ENCODE results near the gene TSPEAR.

TSPEAR gene

GRCh38 chr21:44449473-44450363 lies 261.7 kb downstream of the TSPEAR start:
- no peaks in the 10 kb centered on the region for H3K4me1 Mint-ChIP-seq (ENCODE audit: low read depth in 2 of 2)
- DNase-seq (no peak), ATAC-seq (replicated peaks) (no peak)
- no peak overlapping the region for H3K27ac Mint-ChIP-seq
- peaks cover 42 to 58% of the 10 kb centered on the region in 2 donors for H3K27me3 Mint-ChIP-seq
- no peak overlapping the region for H3K4me3 Mint-ChIP-seq
- no peaks in the 10 kb centered on the region for H3K36me3 Mint-ChIP-seq (ENCODE audit: insufficient read depth)
- peaks cover 0 to 5% of the 10 kb centered on the region in 2 donors for H3K9me3 Mint-ChIP-seq

GRCh38 chr21:44448651-44449131 lies 262.7 kb downstream of the TSPEAR start:
- Mint-ChIP-seq H3K27ac (no peak overlapping the region), H3K9me3 (no peaks in the 10 kb centered on the region), H3K36me3 (ENCODE audit: insufficient read depth) (no peaks in the 10 kb centered on the region), H3K27me3 (peaks cover 49 to 68% of the 10 kb centered on the region in 2 donors), H3K4me3 (no peak overlapping the region), H3K4me1 (ENCODE audit: low read depth in 2 of 2) (no peaks in the 10 kb centered on the region)
- ATAC-seq (replicated peaks) (no peak), DNase-seq (no peak)

Measured in effector memory CD8-positive, alpha-beta T cell (primary cell).